ENCODE results near the gene EAPP. TPM values are rescaled to one million over a fixed set of nuclear protein-coding genes. Genes with fewer than 3 reads are reported as not detected.
"Not testable (repeated sequence)": the region's sequence is repeated elsewhere in the genome, so short reads cannot be mapped to it uniquely, and the experiment has no call there.

Gene EAPP
- total and polyA plus RNA-seq, 2 donors from 2014 or later = 43.3 to 46.0 TPM

DNA sequence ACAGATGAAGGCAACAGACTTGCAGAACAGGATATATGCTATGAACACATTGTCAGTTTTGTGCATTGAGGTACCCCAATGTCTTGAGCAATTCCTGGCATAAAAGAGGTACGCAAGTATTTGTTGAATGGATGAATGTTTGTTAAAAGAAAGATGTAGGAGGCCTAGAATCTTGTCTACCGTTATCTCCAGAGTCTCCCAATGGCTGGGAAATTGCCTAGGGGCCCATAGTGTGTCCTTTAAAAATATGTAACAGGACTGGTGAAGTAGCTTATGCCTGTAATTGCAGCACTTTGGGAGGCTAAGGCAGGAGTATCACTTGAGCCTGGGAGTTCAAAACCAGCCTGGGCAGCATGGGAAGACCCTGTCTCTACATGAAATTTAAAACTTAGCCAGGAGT is 57.0 kb downstream of the EAPP start:
- DNase-seq = no peak
- H3K36me3 ChIP-seq (ENCODE audit: control insufficient read depth in 2 of 3, insufficient read depth in 3 of 3, low read length in 3 of 3) = no peaks in the 10 kb centered on the region
- H3K4me3 ChIP-seq (ENCODE audit: low read length in 3 of 3) = no peak overlapping the region
- H3K4me1 ChIP-seq (ENCODE audit: control insufficient read depth in 2 of 3, insufficient read depth in 2 of 3, low read depth in 1 of 3, low read length in 3 of 3) = no peaks in the 10 kb centered on the region
- FAIRE-seq = no peak
- no peak overlapping the region for H3K27ac ChIP-seq (ENCODE audit: low read depth in 2 of 2, low read length in 2 of 2)
- no peak overlapping the region for H3K9ac ChIP-seq (ENCODE audit: low read length in 3 of 3)
- TF ChIP-seq, protein P1, sequence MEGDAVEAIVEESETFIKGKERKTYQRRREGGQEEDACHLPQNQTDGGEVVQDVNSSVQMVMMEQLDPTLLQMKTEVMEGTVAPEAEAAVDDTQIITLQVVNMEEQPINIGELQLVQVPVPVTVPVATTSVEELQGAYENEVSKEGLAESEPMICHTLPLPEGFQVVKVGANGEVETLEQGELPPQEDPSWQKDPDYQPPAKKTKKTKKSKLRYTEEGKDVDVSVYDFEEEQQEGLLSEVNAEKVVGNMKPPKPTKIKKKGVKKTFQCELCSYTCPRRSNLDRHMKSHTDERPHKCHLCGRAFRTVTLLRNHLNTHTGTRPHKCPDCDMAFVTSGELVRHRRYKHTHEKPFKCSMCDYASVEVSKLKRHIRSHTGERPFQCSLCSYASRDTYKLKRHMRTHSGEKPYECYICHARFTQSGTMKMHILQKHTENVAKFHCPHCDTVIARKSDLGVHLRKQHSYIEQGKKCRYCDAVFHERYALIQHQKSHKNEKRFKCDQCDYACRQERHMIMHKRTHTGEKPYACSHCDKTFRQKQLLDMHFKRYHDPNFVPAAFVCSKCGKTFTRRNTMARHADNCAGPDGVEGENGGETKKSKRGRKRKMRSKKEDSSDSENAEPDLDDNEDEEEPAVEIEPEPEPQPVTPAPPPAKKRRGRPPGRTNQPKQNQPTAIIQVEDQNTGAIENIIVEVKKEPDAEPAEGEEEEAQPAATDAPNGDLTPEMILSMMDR (IDR thresholded peaks at IDR 0.05; ENCODE audit: borderline replicate concordance, extremely low read depth, insufficient read depth) = no peak
- H3K27me3 ChIP-seq (ENCODE audit: control insufficient read depth, insufficient read depth, low read length) = no peaks in the 10 kb centered on the region
- H3K9me3 ChIP-seq (ENCODE audit: control insufficient read depth in 2 of 3, insufficient read depth in 1 of 3, low read length in 3 of 3) = no peaks in the 10 kb centered on the region
- intact Hi-C loops (cut with DNase I) = no loop called here

DNA sequence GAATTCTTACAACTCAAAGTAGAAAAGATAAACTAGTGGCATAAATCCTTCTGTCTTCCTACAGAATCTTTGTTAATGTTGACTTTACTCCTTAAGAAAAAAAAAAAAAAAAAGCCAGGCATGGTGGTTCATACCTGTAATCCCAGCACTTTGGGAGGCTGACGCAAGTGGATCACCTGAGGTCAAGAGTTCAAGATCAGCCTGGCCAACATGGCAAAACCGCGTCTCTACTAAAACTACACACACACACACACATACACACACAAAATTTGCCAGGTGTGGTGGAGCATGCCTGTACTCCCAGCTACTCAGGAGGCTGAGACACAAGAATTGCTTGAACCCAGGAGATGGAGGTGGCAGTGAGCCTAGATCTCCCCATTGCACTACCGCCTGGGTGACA is 59.8 kb downstream of the EAPP start:
- Histone ChIP-seq H3K4me1 (ENCODE audit: control insufficient read depth in 2 of 3, insufficient read depth in 2 of 3, low read depth in 1 of 3, low read length in 3 of 3) (no peaks in the 10 kb centered on the region), H3K9ac (ENCODE audit: low read length in 3 of 3) (no peak overlapping the region), H3K36me3 (ENCODE audit: control insufficient read depth in 2 of 3, insufficient read depth in 3 of 3, low read length in 3 of 3) (no peaks in the 10 kb centered on the region), H3K27ac (ENCODE audit: low read depth in 2 of 2, low read length in 2 of 2) (no peak overlapping the region), H3K4me3 (ENCODE audit: low read length in 3 of 3) (no peak overlapping the region), H3K9me3 (ENCODE audit: control insufficient read depth in 2 of 3, insufficient read depth in 1 of 3, low read length in 3 of 3) (no peaks in the 10 kb centered on the region), H3K27me3 (ENCODE audit: control insufficient read depth, insufficient read depth, low read length) (no peaks in the 10 kb centered on the region)
- intact Hi-C loops (cut with DNase I) = no loop called here
- FAIRE-seq (no peak), DNase-seq (no peak)
- TF ChIP-seq, protein P1 (IDR thresholded peaks at IDR 0.05; ENCODE audit: borderline replicate concordance, extremely low read depth, insufficient read depth) = no peak

DNA sequence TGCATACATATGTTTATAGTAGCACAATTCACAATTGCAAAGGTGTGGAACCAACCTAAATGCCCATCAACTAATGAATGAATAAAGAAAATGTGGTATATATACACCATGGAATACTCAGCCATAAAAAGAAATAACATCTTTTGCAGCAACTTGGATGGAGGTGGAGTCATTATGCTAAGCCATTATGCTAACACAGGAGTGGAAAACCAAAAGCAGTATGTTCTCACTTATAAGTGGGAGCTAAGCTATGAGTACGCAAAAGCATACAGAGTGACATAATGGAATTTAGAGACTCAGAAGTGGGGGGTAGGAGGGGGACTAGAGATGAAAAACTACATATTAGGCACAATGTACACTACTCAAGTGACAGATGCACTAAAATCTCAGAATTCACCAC is 61.2 kb downstream of the EAPP start:
- no peaks in the 10 kb centered on the region for H3K9me3 ChIP-seq (ENCODE audit: control insufficient read depth in 2 of 3, insufficient read depth in 1 of 3, low read length in 3 of 3)
- H3K4me3 ChIP-seq (ENCODE audit: low read length in 3 of 3) = no peak overlapping the region
- H3K27me3 ChIP-seq (ENCODE audit: control insufficient read depth, insufficient read depth, low read length) = no peaks in the 10 kb centered on the region
- no peak for DNase-seq
- no peaks in the 10 kb centered on the region for H3K4me1 ChIP-seq (ENCODE audit: control insufficient read depth in 2 of 3, insufficient read depth in 2 of 3, low read depth in 1 of 3, low read length in 3 of 3)
- no peaks in the 10 kb centered on the region for H3K36me3 ChIP-seq (ENCODE audit: control insufficient read depth in 2 of 3, insufficient read depth in 3 of 3, low read length in 3 of 3)
- FAIRE-seq = no peak
- intact Hi-C loops (cut with DNase I) = no loop called here
- H3K9ac ChIP-seq (ENCODE audit: low read length in 3 of 3) = no peak overlapping the region
- no peak overlapping the region for H3K27ac ChIP-seq (ENCODE audit: low read depth in 2 of 2, low read length in 2 of 2)
- TF ChIP-seq, protein P1 (IDR thresholded peaks at IDR 0.05; ENCODE audit: borderline replicate concordance, extremely low read depth, insufficient read depth) = no peak

DNA sequence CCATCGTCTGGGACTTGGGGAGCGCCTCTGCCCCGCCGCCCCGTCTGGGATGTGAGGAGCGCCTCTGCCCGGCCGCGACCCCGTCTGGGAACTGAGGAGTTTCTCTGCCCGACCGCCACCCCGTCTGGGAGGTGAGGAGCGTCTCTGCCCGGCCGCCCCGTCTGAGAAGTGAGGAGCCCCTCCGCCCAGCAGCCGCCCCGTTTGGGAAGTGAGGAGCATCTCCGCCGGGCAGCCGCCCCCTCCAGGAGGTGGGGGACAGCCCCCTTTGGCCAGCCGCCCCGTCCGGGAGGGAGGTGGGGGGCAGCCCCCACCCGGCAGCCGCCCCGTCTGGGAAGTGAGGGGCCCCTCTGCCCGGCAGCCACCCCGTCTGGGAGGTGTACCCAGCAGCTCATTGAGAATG is 63.5 kb downstream of the EAPP start:
- H3K4me1 ChIP-seq (ENCODE audit: control insufficient read depth in 2 of 3, insufficient read depth in 2 of 3, low read depth in 1 of 3, low read length in 3 of 3); H3K9me3 ChIP-seq (ENCODE audit: control insufficient read depth in 2 of 3, insufficient read depth in 1 of 3, low read length in 3 of 3); H3K27ac ChIP-seq (ENCODE audit: low read depth in 2 of 2, low read length in 2 of 2); H3K4me3 ChIP-seq (ENCODE audit: low read length in 3 of 3); H3K36me3 ChIP-seq (ENCODE audit: control insufficient read depth in 2 of 3, insufficient read depth in 3 of 3, low read length in 3 of 3); intact Hi-C loops (cut with DNase I); H3K9ac ChIP-seq (ENCODE audit: low read length in 3 of 3); FAIRE-seq; H3K27me3 ChIP-seq (ENCODE audit: control insufficient read depth, insufficient read depth, low read length): not testable (repeated sequence)
- peak in 1 of 5 donors; percentile 76 for DNase-seq
